Germinal center (tissue), 1 donor: Measurements from ENCODE around the gene GSPT2.
"Not testable (repeated sequence)": the region's sequence is repeated elsewhere in the genome, so short reads cannot be mapped to it uniquely, and the experiment has no call there.

Source experiments
- DNase-seq: peaks from one replicate; pipeline ENCODE4 v3.0.0; 2012; ENCODE audit warnings: mixed read lengths, low spot score

Gene GSPT2

GRCh38 chrX:51743179-51743957 is at the start of gene GSPT2:
TSS of gene GSPT2 (plus strand) at chrX:51743442. CDS start at chrX:51743627, 185 bp downstream.
- DNase-seq = peak; percentile 50

- DNase-seq = no peak
Measured at GRCh38 chrX:51694254-51694653, 49.0 kb upstream of the GSPT2 start.

GRCh38 chrX:51697397-51697796 is 45.8 kb upstream of the GSPT2 start:
- no peak for DNase-seq

GRCh38 chrX:51710277-51711164 is 32.7 kb upstream of the GSPT2 start, which contains the start of gene CENPVL1:
TSS of gene CENPVL1 (plus strand) at chrX:51710512. CDS start at chrX:51710512, 0 bp downstream.
- DNase-seq = not testable (repeated sequence)

GRCh38 chrX:51712943-51713647 is 30.1 kb upstream of the GSPT2 start:
- DNase-seq = not testable (repeated sequence)

- DNase-seq = no peak
Measured at GRCh38 chrX:51728202-51728601, 15.0 kb upstream of the GSPT2 start.

GRCh38 chrX:51737091-51737490 is 6.2 kb upstream of the GSPT2 start:
- DNase-seq = no peak

GRCh38 chrX:51742586-51742985 is 656 bp upstream of the GSPT2 start:
- no peak for DNase-seq

- no peak for DNase-seq
Measured at GRCh38 chrX:51747671-51748070, 4.4 kb downstream of the GSPT2 start.

GRCh38 chrX:51759055-51759839 is 16.0 kb downstream of the GSPT2 start:
- DNase-seq = no peak

GRCh38 chrX:51760657-51761056 is 17.4 kb downstream of the GSPT2 start:
- no peak for DNase-seq

- DNase-seq = no peak
Measured at GRCh38 chrX:51766546-51766945, 23.3 kb downstream of the GSPT2 start.

- DNase-seq = no peak
Measured at GRCh38 chrX:51776851-51777250, 33.6 kb downstream of the GSPT2 start.

GRCh38 chrX:51779306-51779705 is 36.1 kb downstream of the GSPT2 start:
- no peak for DNase-seq

- no peak for DNase-seq
Measured at GRCh38 chrX:51795136-51795535, 51.9 kb downstream of the GSPT2 start.
